ENCODE results near the gene MYL2.

The MYL2 gene

DNA sequence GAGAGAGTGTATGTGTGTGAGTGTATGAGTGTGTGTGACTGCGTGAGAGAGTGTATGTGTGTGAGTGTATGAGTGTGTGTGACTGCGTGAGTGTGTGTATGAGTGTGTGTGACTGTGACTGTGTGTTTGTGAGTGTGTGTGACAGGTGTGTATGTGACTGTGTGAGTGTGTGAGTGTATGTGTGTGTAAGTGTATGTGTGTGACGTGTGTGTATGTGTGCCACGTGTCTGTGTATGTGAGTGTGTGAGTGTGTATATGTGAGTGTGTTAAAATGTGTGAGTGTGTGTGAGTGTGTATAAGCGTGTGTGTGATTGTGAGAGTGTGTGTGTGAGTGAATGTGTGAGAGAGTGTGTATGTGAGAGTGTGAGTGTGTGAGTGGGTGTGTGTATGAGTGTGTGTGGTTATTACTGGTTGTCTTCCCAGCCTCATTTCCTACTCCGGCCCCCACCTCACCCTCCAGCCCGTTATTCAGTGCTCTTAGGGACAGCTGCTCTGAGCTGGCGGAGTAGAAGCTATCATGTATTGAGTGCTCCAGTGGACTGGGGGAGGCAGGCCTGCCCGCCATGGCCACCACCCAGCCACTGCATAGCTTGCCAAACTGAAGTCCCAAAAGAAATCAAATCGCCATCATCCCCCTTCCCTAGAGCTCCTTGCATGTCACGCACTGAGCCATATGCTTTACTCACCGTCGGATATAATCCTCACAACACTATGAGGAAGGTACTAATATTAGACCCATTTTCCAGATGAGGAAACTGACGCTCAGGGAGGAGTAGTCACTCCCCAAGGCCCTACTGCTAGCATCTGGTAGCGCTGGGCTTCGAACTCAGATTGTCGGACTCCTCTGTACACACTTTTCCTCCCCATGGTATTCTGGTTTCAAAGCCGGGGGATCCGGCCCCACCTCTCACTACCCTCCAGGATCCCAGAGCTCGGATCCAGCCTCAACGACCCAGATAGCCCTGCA lies 10.3 kb upstream of the MYL2 start:
- no peak for DNase-seq (ENCODE audit: low spot score)

DNA sequence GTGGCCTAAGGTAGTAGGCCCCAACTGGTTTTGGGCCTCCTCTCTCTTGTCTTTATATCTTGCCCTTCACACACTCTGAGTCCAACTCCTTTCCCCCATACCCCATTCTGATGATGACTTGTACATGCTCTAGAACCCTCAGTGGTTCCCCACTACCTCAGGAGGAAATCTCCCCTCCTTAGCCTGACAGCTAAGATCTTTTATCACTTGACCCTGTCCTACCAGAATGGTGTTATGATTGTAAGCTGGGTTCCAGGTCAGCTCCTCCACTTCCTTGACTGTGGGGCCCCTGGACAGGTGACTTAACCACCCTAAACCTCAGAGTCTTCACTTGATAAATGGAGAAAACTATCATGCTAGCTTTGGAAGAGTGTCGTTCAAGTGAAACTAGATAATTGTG lies 9.4 kb upstream of the MYL2 start:
- DNase-seq (ENCODE audit: low spot score) = no peak

DNA sequence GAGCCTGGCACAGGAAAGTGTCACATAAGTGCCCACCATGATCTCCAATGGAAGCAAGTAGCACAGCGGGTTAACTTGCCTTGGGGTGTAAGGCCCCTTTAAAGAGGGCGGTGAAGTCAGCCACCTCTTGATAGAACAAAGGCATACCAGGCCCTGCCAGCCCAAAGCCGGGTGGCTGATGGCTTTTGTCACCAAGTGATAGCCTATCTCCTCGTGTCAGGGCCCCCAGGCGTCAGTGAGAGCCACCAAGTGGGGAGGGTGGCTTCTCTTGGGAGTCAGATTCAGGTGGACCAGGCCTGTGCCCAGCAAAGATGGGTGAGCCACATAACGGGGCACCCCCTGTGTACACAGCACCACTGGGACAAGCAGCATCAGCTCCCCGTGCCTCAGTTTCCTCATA lies 8.3 kb upstream of the MYL2 start:
- no peak for DNase-seq (ENCODE audit: low spot score)

DNA sequence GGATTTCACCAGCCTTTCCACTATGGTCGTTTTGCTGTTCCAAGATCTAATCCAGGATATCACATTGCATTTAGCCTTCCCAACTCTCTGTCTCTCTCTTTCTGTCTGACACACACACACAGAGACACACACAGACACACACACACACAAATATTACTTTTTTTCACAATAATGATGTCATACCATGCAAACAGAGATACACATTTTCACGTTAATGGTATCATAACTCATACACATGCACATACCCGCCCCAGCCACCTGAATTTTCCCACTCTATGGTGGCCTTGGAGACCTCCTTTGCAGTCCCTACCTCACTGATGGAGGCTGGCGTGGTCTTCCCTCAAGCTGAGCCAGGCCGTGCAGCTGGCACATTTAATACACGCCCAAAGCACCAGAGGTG lies 7.2 kb upstream of the MYL2 start:
- no peak for DNase-seq (ENCODE audit: low spot score)

DNA sequence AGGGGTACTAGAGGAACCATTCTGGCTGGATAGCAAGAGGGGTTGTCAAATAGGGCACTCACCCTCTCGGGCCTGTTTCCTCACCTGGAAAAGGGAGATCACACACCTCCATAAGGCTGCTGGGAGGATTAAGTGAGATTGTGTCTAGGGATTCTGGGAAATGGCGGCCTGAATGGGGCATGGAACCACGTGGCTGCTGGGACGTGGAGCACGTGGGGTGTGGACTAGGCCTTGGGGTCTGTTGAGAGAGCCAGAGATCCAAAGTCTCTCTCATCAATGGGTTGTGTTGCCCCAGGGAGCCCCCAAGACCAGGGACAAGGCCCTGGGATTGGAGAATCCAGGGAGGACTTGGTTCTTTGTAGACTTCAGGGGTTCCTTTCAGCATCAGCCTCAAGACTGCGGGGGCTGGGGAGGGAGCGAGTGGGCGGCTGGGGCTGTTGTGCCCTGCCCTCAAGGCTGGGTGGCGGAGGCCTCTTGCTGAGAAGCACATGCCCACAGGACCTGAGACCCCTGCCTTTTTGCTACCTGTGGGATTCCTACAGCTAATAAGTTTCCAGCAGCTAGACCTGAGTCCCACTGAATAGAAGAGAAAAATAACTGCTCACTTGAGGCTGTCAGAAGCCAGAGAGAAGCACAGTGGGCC lies 3.4 kb upstream of the MYL2 start:
- DNase-seq (ENCODE audit: low spot score) = no peak

DNA sequence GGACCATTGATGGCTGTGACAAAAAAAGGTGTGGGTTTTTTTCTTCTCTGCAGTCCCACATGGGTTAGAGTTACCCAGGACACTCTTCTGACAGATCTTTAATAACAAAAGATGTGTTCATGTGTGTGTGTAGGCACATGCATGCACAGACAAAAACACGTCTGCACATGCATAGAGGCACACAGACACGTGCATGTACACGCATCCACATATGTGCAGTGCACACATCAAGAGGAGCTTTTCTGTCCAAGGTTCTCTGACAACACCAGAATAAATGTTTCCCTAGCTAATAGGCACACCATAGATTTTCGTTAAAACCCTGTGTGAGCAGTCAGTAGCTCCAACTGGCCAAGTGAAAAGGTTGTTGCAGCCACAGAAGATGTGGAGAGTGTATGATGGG lies 2.8 kb upstream of the MYL2 start:
- no peak for DNase-seq (ENCODE audit: low spot score)

DNA sequence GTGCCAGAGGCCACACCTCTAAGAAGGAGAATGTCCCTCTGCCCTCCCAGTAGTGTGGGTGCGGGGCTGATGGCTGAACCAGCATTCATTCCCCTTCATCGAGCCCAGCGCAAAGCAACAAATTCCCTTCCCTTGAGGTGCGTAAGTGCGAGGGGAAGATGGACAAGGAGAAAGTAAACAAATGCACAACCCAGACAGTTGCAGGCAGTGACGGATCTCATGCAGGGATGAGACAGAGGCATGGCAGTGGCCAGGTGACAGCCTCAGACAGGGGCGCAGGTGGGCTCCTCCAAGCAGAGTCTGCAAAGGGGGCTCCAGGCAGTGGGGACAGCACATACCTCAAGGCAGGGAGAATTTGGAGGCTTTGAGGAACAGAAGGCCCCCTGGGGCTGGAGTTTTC lies 2.3 kb upstream of the MYL2 start:
- no peak for DNase-seq (ENCODE audit: low spot score)

DNA sequence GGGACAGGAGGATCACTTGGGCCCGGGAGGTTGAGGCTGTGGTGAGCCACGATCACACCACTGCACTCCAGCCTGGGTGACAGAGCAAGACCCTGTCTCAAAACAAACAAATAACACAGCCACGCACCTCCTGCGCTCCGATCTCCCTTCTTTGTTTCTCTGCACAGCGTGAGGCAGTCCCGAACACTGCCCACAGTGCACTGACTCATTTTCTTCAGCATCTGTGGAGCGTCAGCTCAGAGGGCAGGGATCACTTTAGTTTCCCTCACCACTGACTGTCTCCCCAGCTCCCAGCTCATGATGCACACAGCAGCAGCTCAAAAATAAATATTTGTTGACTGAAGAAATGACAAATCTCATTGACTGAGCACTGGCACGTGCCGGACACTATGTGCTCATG lies 883 bp upstream of the MYL2 start:
- DNase-seq (ENCODE audit: low spot score) = no peak

DNA sequence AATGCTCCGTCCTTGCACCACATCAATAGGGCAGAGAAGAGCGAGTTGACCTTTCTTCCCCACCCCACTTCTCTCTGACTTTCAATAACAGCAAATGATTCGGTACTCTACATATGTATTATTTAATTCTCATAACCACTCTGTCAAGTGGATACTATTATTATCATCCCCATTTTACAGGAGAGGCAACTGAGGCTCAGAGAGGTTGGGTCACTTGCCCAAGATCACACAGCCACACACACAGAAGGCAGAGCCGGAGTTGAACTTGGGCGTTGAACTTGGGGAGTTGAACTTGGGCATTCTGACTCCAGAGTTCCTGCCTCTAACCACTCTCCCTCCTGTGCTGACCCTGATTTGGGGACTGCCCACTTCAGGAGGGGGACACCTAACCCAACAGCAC lies 659 bp downstream of the MYL2 start:
- no peak for DNase-seq (ENCODE audit: low spot score)

DNA sequence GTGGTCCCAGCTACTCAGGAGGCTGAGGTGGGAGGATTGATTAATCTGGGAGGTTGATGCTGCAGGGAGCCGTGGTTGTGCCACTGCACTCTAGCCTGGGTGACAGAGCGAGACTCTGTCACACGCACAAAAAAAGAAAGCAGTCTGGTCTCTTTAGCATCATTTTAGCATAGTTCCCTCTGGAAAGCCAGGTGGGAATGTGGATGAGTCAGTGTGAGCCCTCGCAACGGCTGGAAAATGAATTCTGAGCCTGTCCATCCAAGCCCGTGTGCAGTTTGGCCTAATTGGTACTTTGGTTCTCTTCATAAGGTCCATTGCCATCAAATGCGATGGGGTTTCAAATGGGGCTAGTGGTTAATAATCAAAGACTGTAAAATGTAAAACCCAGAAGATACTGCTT lies 2.4 kb downstream of the MYL2 start:
- DNase-seq (ENCODE audit: low spot score) = no peak

DNA sequence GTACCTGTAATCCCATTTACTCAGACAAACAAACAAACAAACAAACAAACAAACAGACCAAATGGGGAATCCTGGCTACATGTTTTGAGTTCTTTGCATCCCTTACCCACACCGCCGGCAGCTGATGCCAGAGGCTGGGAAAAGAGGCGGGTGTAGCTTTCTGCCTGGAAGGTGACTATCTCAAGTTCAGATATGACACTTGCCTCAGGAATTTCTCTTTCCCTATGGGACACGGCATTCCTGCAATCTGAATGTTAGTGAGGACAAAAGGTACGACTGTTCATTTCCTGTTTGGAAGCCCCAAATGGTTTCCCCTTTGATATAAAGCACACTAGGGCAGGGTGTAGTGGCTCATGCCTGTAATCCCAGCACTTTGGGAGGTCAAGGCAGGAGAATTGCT lies 2.9 kb downstream of the MYL2 start:
- no peak for DNase-seq (ENCODE audit: low spot score)

DNA sequence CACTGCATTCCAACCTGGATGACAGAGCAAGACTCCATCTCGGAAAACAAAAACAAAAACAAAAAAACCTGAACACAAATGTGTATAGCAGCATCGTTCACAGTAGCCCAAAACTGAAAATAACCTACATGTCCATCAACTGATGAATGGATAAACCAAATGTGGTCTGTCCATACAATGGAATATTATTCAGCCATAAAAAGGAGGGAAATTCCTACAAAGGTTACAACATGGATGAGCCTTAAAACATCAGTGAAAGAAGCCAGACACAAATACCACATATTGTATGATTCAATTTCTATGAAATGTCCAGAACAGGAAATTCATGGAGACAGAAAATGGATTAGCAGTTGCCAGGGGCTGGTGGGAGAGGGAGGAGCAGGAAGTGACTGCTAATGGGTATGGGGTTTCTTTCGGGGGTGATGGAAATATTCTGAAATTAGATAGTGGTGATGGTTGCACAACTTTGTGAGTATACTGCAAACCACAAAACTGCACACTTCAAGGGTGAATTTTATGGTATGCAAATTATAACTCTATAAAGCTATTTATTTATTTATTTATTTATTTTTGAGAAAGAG lies 4.0 kb downstream of the MYL2 start:
- no peak for DNase-seq (ENCODE audit: low spot score)

DNA sequence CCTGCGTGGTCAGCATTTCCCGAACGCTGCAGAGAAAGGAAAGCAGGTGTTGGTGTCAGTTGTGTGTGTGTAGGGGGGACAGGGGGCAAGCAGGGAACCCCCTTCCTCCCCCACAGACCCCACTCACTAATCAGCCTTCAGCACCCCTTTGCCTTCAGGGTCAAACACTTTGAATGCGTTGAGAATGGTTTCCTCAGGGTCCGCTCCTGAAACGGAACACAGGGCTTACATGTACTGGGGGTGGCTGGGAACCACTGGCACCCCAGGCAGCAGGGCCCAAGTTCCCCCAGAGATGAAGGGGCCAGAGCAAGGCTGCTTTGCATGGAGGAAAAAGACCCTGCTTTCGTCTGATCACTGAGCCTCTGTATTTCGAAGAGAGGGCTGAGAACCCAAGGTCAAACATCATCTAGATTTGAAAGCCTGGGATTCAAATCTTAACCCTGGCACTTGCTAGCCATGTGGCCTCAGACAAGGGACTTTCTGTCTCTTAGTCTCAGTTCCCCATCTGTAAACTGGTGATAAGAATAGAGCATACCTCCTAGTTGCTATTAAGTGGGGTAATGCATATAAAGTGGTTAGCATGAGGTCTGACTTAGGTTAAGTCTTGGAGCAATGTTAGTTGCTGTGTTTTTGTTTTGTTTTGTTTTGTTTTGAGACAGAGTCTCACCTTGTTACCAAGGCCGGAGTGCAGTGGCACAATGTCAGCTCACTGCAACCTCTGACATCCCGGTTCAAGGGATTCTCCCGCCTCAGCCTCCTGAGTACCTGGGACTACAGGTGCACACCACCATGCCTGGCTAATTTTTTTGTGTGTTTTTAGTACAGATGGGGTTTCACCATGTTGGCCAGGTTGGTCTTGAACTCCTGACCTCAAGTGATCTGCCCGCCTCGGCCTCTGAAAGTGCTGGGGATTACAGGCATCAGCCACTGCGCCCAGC lies 7.0 kb downstream of the MYL2 start:
- no peak for DNase-seq (ENCODE audit: low spot score)

DNA sequence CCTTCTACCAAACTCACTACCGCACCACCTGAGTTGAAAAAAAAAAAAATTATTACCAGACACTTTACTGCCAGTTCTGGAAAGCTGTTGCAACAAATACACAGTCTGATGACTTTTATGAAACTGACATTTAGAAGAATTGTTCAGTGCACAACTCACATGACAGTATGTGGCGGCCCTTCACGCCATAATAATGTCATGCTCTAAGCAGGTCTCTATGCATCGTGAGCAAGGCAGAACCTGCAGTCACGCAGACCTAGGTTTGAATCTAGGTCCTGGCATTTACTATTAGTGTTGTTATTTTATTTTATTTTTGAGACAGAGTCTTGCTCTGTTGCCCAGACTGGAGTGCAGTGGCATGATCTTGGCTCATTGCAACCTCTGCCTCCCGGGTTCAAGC lies 8.1 kb downstream of the MYL2 start:
- DNase-seq (ENCODE audit: low spot score) = no peak

DNA sequence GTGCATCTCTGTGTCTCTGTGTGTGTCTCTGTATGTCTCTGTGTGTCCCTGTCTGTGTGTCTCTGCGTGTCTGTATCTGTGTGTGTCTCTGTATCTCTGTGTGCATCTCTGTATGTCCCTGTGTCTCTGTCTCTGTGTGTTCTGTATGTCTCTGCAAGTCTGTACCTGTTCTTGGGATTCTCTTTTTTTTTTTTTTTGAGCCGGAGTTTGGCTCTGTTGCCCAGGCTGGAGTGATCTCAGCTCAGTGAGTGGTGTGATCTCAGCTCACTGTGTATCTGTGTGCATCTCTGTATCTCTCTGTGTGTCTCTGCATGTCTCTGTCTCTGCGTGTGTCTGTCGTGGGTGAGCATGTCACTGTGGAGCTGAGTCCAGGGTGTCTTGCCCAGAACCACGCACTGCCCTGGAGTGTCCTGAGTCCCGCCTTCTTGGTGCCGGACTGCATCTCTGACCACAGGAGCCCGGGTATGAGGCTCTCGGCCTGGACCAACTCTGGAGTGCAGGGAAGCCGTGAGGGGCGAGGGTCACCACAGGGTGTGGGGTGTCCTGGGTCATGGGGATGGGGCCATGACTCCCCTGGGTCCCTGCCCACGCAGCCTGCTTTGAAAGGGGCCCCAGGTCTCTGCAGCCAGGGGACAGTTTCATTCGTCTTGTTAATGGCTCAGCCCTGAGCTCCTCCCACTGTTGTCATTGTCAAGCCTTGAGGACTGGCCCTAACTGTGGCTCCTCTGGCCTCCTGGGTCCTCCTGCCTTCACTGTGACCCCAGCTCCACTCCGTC lies 11.8 kb downstream of the MYL2 start:
- no peak for DNase-seq (ENCODE audit: low spot score)

DNA sequence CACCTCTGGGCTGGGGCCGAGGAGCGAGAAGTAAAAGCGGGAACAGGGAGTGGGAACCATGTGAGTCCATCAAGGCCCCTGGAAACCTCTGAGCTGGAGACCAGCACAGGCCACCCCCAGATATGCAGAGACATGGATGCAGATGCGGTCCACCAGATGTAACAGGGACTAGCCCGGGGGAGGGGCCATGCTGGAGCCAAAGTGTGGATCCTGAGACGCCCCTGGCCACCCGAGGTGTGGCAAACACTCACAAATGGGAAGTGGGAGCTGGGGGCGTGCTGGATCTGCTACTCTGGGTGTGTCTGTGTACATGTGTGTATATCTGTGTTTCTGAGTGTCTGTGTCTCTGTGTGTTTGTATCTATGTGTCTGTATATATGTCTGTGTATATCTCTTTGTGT lies 12.8 kb downstream of the MYL2 start:
- no peak for DNase-seq (ENCODE audit: low spot score)

DNA sequence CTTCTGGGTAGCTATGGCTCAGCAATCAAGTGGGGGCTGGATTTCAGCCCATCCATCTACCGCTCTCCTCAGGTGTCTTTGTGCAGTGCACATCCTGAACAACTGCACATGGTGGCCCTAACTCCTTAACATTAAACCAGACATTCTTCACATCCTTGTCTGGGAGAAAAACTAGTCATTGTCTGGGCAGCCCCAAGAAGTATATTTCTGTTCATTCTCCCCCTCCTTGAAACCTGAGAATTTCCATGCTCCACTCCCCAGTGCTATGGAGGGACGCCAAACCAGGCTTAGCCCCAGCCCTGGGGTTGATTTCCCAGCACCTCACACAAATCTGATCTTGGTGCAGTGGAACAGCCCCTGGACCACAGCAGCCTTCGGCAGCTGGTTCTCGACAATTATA lies 13.4 kb downstream of the MYL2 start:
- no peak for DNase-seq (ENCODE audit: low spot score)

DNA sequence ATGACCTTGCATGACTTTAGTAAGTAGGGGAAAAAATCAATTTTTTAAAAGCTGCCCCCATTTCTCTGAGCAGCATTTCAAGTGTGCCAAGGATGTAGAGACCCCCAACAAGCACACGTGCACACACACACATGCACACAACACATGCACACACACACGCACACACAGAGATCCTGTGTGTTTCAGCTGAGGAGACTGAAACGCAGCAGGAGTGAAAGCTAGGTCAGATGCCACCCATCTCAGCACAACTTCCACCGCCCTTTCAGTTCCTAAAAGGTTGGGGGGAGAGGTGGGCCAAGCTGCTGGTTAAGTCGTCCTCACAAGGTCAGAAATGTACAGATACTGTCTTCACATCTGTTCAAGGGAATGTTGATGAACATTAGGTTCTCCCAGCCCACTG lies 13.9 kb downstream of the MYL2 start:
- no peak for DNase-seq (ENCODE audit: low spot score)

DNA sequence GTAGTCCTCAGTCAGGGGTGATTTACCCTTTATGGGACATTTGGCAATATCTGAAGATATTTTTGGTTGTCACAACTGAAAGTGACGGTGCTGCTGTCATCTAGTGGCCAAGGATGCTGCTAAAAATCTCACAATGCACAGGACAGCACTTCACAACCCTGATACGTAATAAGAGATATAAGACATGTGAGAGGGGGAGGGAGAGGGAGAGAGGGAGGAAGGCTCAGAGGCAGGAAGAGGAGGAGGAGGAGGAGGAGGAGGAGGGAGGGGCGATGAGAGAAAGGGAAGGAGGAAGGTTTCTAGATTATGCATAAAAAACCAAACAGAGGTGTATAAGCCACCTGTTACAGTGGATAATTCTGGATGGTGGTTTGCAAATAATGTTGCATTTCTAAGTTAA lies 14.3 kb downstream of the MYL2 start:
- DNase-seq (ENCODE audit: low spot score) = no peak

DNA sequence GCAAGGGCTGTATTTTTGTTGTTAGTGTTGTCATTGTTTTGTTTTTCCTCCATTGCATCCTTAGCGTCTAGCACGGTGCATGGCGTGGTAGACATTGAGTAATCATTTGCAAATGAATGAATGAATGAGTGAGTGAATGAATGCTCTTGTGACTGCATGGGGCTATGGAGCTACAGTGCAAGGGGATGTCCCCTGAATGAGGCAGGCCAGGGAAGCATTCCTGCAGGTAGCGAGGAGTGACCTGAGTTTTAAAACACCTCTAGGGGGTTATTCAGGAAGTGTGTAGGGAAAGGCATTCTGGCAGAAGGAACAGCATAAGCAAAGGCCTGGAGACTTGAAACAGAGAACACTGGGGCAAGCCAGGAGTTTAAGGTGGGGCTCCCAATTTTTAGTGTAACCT lies 16.9 kb downstream of the MYL2 start:
- no peak for DNase-seq (ENCODE audit: low spot score)

DNA sequence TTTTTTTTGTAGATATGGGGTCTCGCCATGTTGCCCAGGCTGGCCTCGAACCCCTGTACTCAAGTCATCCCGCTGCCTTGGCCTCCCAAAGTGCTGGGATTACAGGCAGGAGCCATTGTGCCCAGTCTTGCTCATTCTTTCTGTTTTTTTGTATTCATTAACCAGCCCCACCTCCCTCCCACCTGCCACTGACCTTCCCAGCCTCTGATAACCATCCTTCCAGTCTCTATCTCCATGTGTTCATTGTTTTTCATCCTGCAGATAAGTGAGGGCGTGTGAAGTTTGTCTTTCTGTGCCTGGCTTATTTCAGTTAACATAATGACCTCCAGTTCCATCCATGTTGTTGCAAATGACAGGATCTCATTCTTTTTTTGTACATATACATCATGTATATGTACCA lies 19.0 kb downstream of the MYL2 start:
- DNase-seq (ENCODE audit: low spot score) = no peak
